Thyroid gland (tissue), 4 donors: Measurements from ENCODE around the gene TBC1D23. TPM values are rescaled to one million over a fixed set of nuclear protein-coding genes. Genes with fewer than 3 reads are reported as not detected.

Source experiments
- DNase-seq, 2 donors: peaks; one replicate each; pipeline ENCODE4 v3.0.0-alpha.2; 2019
- H3K27ac ChIP-seq, 3 donors: fragments of 200-600 bp; sonication (generic); 1 replicate in 2 of 3; 2 replicates in 1 of 3; pipeline ENCODE4 v1.5.1; 2016 to 2019; ENCODE audit warnings: mild to moderate bottlenecking in 1 of 3, moderate library complexity in 1 of 3
- H3K27me3 ChIP-seq: fragments of 200-600 bp; sonication (generic); one replicate; pipeline ENCODE4 v1.5.1; 2019
- H3K36me3 ChIP-seq, 2 donors: fragments of 200-600 bp; sonication (generic); one replicate each; pipeline ENCODE4 v1.5.1; 2016 to 2019
- H3K4me1 ChIP-seq, 2 donors: fragments of 200-600 bp; sonication (generic); one replicate each; pipeline ENCODE4 v1.5.1; 2017 to 2019
- H3K4me3 ChIP-seq, 3 donors: fragments of 200-600 bp; sonication (generic); replicated peaks in 1 of 3; 1 replicate in 2 of 3; 2 replicates in 1 of 3; pipeline ENCODE4 v1.5.1; 2016; ENCODE audit warnings: mild to moderate bottlenecking in 1 of 3
- H3K9me3 ChIP-seq: fragments of 200-600 bp; sonication (generic); one replicate; pipeline ENCODE4 v1.5.1; 2017
- CTCF ChIP-seq, 6 experiments: fragments of 200-600 bp in 3 of 6; fragments of 450-650 bp in 3 of 6; sonication (generic) in 3 of 6; IDR thresholded peaks; one replicate each; pipeline ENCODE4 v1.5.1; 2016 to 2019; ENCODE audit warnings: antibody characterized with exemption in 6 of 6, mild to moderate bottlenecking in 2 of 6, inconsistent platforms in 1 of 6, moderate library complexity in 1 of 6
- POLR2A ChIP-seq, 2 donors: fragments of 450-650 bp; IDR thresholded peaks; one replicate each; pipeline ENCODE4 v1.6.1; 2017; ENCODE audit warnings: antibody characterized with exemption in 2 of 2, mild to moderate bottlenecking in 2 of 2, moderate library complexity in 1 of 2
- WGBS, 2 donors: methylation state at CpG; one replicate each; pipeline ENCODE4 v1.1.5; 2017; 5-methylcytosine and 5-hydroxymethylcytosine counted together
- intact Hi-C: fragments of 100-400 bp; cut with DNase I; formaldehyde crosslinking; loops from one replicate; pipeline ENCODE4 v1.15.1; 2023
- total RNA-seq, 4 donors: library from RNA; depleted of rRNA; stranded (reverse); fragments of >200 nt; gene quantifications; one replicate each; pipeline ENCODE4 v1.2.3, GENCODE V29; 2016

TBC1D23 gene
- total RNA-seq, 4 donors from 2014 or later, result 35.9 to 104 (median 63.7) TPM

GRCh38 chr3:100360757-100361496 is 100.1 kb downstream of the TBC1D23 start:
- WGBS, 2 donors, result 95 to 97% methylated on average over 4 of the region's 4 CpGs
- H3K9me3 ChIP-seq, result no peaks in the 10 kb centered on the region
- DNase-seq, result no peak
- no peaks in the 10 kb centered on the region for H3K27me3 ChIP-seq
- intact Hi-C loops, result no loop called here
- H3K36me3 ChIP-seq, result peaks cover 8 to 20% of the 10 kb centered on the region in 2 donors
- no peak for TF ChIP-seq CTCF (IDR thresholded peaks at IDR 0.05)
- TF ChIP-seq POLR2A (IDR thresholded peaks at IDR 0.05), result no peak
- H3K4me1 ChIP-seq, result peaks cover 0 to 6% of the 10 kb centered on the region in 2 donors
- no peak overlapping the region for H3K4me3 ChIP-seq
- no peak overlapping the region for H3K27ac ChIP-seq

GRCh38 chr3:100361897-100362296 is 101.1 kb downstream of the TBC1D23 start:
- Histone ChIP-seq H3K36me3 (peaks cover 3 to 16% of the 10 kb centered on the region in 2 donors), H3K9me3 (no peaks in the 10 kb centered on the region), H3K4me1 (peaks cover 0 to 6% of the 10 kb centered on the region in 2 donors), H3K27ac (no peak overlapping the region), H3K4me3 (no peak overlapping the region), H3K27me3 (no peaks in the 10 kb centered on the region)
- 67 to 94% methylated on average over 1 of the region's 1 CpG for WGBS, 2 donors
- no peak for DNase-seq
- intact Hi-C loops, result no loop called here
- no peak for TF ChIP-seq POLR2A (IDR thresholded peaks at IDR 0.05)
- no peak for TF ChIP-seq CTCF (IDR thresholded peaks at IDR 0.05)

GRCh38 chr3:100364421-100364820 is 103.6 kb downstream of the TBC1D23 start:
- TF ChIP-seq CTCF (IDR thresholded peaks at IDR 0.05) (no peak), POLR2A (IDR thresholded peaks at IDR 0.05) (no peak)

GRCh38 chr3:100366424-100366823 is 105.6 kb downstream of the TBC1D23 start:
- TF ChIP-seq CTCF (IDR thresholded peaks at IDR 0.05) (no peak), POLR2A (IDR thresholded peaks at IDR 0.05) (no peak)
- 81 to 89% methylated on average over 2 of the region's 2 CpGs for WGBS, 2 donors
- DNase-seq, result no peak
- Histone ChIP-seq H3K27me3 (no peaks in the 10 kb centered on the region), H3K27ac (no peak overlapping the region), H3K4me1 (no peaks in the 10 kb centered on the region), H3K4me3 (no peak overlapping the region), H3K36me3 (peaks cover 3 to 20% of the 10 kb centered on the region in 2 donors), H3K9me3 (no peaks in the 10 kb centered on the region)
- intact Hi-C loops, result no loop called here

More at GRCh38 chr3:100364421-100364820, 103.6 kb downstream of the TBC1D23 start:
- Histone ChIP-seq H3K27me3 (no peaks in the 10 kb centered on the region), H3K4me3 (no peak overlapping the region), H3K4me1 (no peaks in the 10 kb centered on the region), H3K36me3 (peaks cover 3 to 16% of the 10 kb centered on the region in 2 donors), H3K27ac (no peak overlapping the region), H3K9me3 (no peaks in the 10 kb centered on the region)
- WGBS, 2 donors, result 95 to 96% methylated on average over 3 of the region's 3 CpGs
- intact Hi-C loops, result no loop called here
- no peak for DNase-seq

- no peaks in the 10 kb centered on the region for H3K9me3 ChIP-seq
- intact Hi-C loops, result no loop called here
- H3K4me3 ChIP-seq, result no peak overlapping the region
- no peaks in the 10 kb centered on the region for H3K4me1 ChIP-seq
- no peaks in the 10 kb centered on the region for H3K27me3 ChIP-seq
- TF ChIP-seq POLR2A (IDR thresholded peaks at IDR 0.05) (no peak), CTCF (IDR thresholded peaks at IDR 0.05) (no peak)
- peaks cover 11 to 27% of the 10 kb centered on the region in 2 donors for H3K36me3 ChIP-seq
- no peak for DNase-seq
- WGBS, 2 donors, result 82 to 84% methylated on average over 8 of the region's 8 CpGs
- H3K27ac ChIP-seq, result no peak overlapping the region
Observed at GRCh38 chr3:100368441-100368840, 107.6 kb downstream of the TBC1D23 start.
